ENCODE measurements around the gene EN1. TPM values are rescaled to one million over a fixed set of nuclear protein-coding genes. Genes with fewer than 3 reads are reported as not detected.

The EN1 gene
- total and polyA plus RNA-seq, 9 donors, result not detected

GRCh38 chr2:118803012-118803411 lies 44.4 kb downstream of the EN1 start:
- no peak for TF ChIP-seq POLR2A (IDR thresholded peaks at IDR 0.05)
- no peak for TF ChIP-seq EP300 (IDR thresholded peaks at IDR 0.05)
- no peak for TF ChIP-seq CTCF (IDR thresholded peaks at IDR 0.05)
- DNase-seq, result no peak
- no peaks in the 10 kb centered on the region for H3K27me3 ChIP-seq
- intact Hi-C loops (cut with DNase I), result no loop called here
- H3K36me3 ChIP-seq, result no peaks in the 10 kb centered on the region
- H3K27ac ChIP-seq, result no peak overlapping the region
- no peaks in the 10 kb centered on the region for H3K4me1 ChIP-seq (ENCODE audit: insufficient read depth)
- no peaks in the 10 kb centered on the region for H3K9me3 ChIP-seq
- H3K4me3 ChIP-seq, result no peak overlapping the region
- WGBS, 3 donors, result 49 to 64% (median 50%) methylated on average over 5 of the region's 5 CpGs

GRCh38 chr2:118801151-118801550 lies 46.3 kb downstream of the EN1 start:
- 71 to 75% (median 73%) methylated on average over 4 of the region's 4 CpGs for WGBS, 3 donors
- no peak overlapping the region for H3K27ac ChIP-seq
- no peak for DNase-seq
- no peak overlapping the region for H3K4me3 ChIP-seq
- intact Hi-C loops (cut with DNase I), result no loop called here
- no peaks in the 10 kb centered on the region for H3K4me1 ChIP-seq (ENCODE audit: insufficient read depth)
- TF ChIP-seq EP300 (IDR thresholded peaks at IDR 0.05) (no peak), POLR2A (IDR thresholded peaks at IDR 0.05) (no peak), CTCF (IDR thresholded peaks at IDR 0.05) (no peak)
- H3K36me3 ChIP-seq, result no peaks in the 10 kb centered on the region
- no peaks in the 10 kb centered on the region for H3K27me3 ChIP-seq
- no peaks in the 10 kb centered on the region for H3K9me3 ChIP-seq

DNA sequence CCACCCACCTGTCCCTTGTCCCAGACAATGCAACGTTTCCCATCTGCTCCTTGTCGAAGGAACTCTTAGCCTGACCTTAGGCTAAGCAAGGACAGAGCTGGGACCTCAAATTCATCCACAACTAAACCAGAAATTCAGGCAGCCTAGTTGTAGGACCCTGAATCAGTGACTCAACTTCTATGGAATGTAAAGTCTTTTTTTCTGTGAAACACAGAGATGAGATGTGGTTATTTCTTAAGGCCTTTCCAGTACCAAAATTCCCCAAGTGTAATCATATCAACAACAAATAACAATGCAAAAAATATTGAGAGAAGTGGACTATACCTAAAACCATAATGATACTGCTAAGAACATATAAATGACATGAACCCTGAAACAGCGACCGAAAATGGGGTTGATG lies 46.7 kb downstream of the EN1 start:
- 75 to 78% (median 78%) methylated on average over 4 of the region's 4 CpGs for WGBS, 3 donors
- Histone ChIP-seq H3K36me3 (no peaks in the 10 kb centered on the region), H3K27ac (no peak overlapping the region), H3K4me1 (ENCODE audit: insufficient read depth) (no peaks in the 10 kb centered on the region), H3K27me3 (no peaks in the 10 kb centered on the region), H3K4me3 (no peak overlapping the region), H3K9me3 (no peaks in the 10 kb centered on the region)
- intact Hi-C loops (cut with DNase I), result no loop called here
- TF ChIP-seq CTCF (IDR thresholded peaks at IDR 0.05) (no peak), POLR2A (IDR thresholded peaks at IDR 0.05) (no peak), EP300 (IDR thresholded peaks at IDR 0.05) (no peak)
- DNase-seq, result no peak

DNA sequence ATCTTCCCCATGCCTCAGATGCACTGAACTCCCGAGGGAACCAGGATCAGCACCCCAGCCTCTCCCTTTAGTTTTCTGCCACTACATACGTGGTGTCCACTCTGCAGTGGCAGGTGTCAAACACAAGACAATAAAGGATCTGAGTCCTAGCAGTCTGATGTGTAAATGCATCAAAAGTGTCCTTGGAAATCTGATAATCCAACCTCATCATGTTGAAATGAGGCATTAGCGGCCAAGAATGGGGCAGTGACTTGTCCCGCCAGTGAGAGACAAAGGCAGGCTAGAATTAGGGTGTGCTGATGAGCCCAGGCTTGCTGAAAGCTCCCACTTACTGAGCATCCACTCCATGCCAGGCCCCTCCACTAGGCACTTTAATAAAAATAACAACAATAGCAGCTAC lies 52.9 kb downstream of the EN1 start:
- Histone ChIP-seq H3K27ac (no peak overlapping the region), H3K27me3 (no peaks in the 10 kb centered on the region), H3K4me3 (no peak overlapping the region), H3K9me3 (no peaks in the 10 kb centered on the region), H3K36me3 (no peaks in the 10 kb centered on the region), H3K4me1 (ENCODE audit: insufficient read depth) (no peaks in the 10 kb centered on the region)
- intact Hi-C loops (cut with DNase I), result no loop called here
- DNase-seq, result no peak
- TF ChIP-seq EP300 (IDR thresholded peaks at IDR 0.05) (no peak), POLR2A (IDR thresholded peaks at IDR 0.05) (no peak), CTCF (IDR thresholded peaks at IDR 0.05) (no peak)
- 71 to 80% (median 72%) methylated on average over 4 of the region's 4 CpGs for WGBS, 3 donors

Other genes starting within 250 kb of the EN1 start
- 10 to 100 TPM in 2 of 7 donors, 1 to 10 TPM in 5; 1.1 to 19.9 (median 6.0) TPM for gene MARCO, start 94.5 kb upstream of the EN1 start, total RNA-seq
- gene MARCO, start 94.5 kb upstream of the EN1 start, polyA plus RNA-seq, result 1 to 10 TPM; 1.8 to 6.4 TPM